ENCODE measurements around the gene TMEM134. TPM values are rescaled to one million over a fixed set of nuclear protein-coding genes. Genes with fewer than 3 reads are reported as not detected.

Gene TMEM134
- total and polyA plus RNA-seq, 7 donors: 54.6 to 137 (median 96.1) TPM

- Histone ChIP-seq H3K4me3 (peak overlapping the region in 3 of 4 donors; percentile 47 to 61 (median 57)), H3K9me3 (no peaks in the 10 kb centered on the region), H3K27ac (no peak overlapping the region), H3K36me3 (peaks cover 0 to 7% (median 0%) of the 10 kb centered on the region in 4 donors), H3K27me3 (peaks cover 9 to 43% (median 30%) of the 10 kb centered on the region in 3 donors), H3K4me1 (peaks cover 0 to 49% (median 43%) of the 10 kb centered on the region in 4 donors)
- no peak for DNase-seq
- WGBS, 2 donors: 82 to 86% methylated on average over 19 of the region's 19 CpGs
- intact Hi-C loops (cut with DNase I): no loop called here
- TF ChIP-seq EP300 (IDR thresholded peaks at IDR 0.05): no peak
- TF ChIP-seq CTCF (IDR thresholded peaks at IDR 0.05): no peak
- TF ChIP-seq POLR2A (IDR thresholded peaks at IDR 0.05): no peak
- TF ChIP-seq POLR2AphosphoS5 (IDR thresholded peaks at IDR 0.05): no peak
These were observed 34.3 kb upstream of the TMEM134 start for GRCh38 chr11:67503119-67504004.

- Histone ChIP-seq H3K9me3 (no peaks in the 10 kb centered on the region), H3K4me3 (no peak overlapping the region), H3K4me1 (peaks cover 0 to 44% (median 40%) of the 10 kb centered on the region in 4 donors), H3K36me3 (peaks cover 0 to 7% (median 0%) of the 10 kb centered on the region in 4 donors), H3K27me3 (peaks cover 9 to 43% (median 30%) of the 10 kb centered on the region in 3 donors), H3K27ac (no peak overlapping the region)
- TF ChIP-seq POLR2AphosphoS5 (IDR thresholded peaks at IDR 0.05) (no peak), CTCF (IDR thresholded peaks at IDR 0.05) (no peak), POLR2A (IDR thresholded peaks at IDR 0.05) (no peak), EP300 (IDR thresholded peaks at IDR 0.05) (no peak)
- no peak for DNase-seq
- intact Hi-C loops (cut with DNase I): no loop called here
- 95 to 97% methylated on average over 18 of the region's 18 CpGs for WGBS, 2 donors
These were observed 33.4 kb upstream of the TMEM134 start for GRCh38 chr11:67502328-67502979.

- WGBS, 2 donors: 97% methylated on average over 18 of the region's 18 CpGs
- H3K36me3 ChIP-seq: peaks cover 0 to 4% (median 0%) of the 10 kb centered on the region in 4 donors
- TF ChIP-seq POLR2A (IDR thresholded peaks at IDR 0.05): no peak
- TF ChIP-seq CTCF (IDR thresholded peaks at IDR 0.05): no peak
- TF ChIP-seq POLR2AphosphoS5 (IDR thresholded peaks at IDR 0.05): no peak
- TF ChIP-seq EP300 (IDR thresholded peaks at IDR 0.05): no peak
These were observed 32.8 kb upstream of the TMEM134 start for GRCh38 chr11:67501854-67502253.

GRCh38 chr11:67500831-67501715 lies 32.0 kb upstream of the TMEM134 start:
- Histone ChIP-seq H3K9me3 (no peaks in the 10 kb centered on the region), H3K36me3 (no peaks in the 10 kb centered on the region), H3K4me1 (peaks cover 0 to 30% (median 26%) of the 10 kb centered on the region in 4 donors), H3K27ac (no peak overlapping the region), H3K27me3 (peaks cover 9 to 43% (median 30%) of the 10 kb centered on the region in 3 donors), H3K4me3 (no peak overlapping the region)
- intact Hi-C loops (cut with DNase I): no loop called here
- no peak for DNase-seq
- TF ChIP-seq CTCF (IDR thresholded peaks at IDR 0.05): no peak
- TF ChIP-seq POLR2AphosphoS5 (IDR thresholded peaks at IDR 0.05): no peak
- TF ChIP-seq EP300 (IDR thresholded peaks at IDR 0.05): no peak
- TF ChIP-seq POLR2A (IDR thresholded peaks at IDR 0.05): no peak
- 93 to 95% methylated on average over 9 of the region's 9 CpGs for WGBS, 2 donors

More at GRCh38 chr11:67501854-67502253, 32.8 kb upstream of the TMEM134 start:
- no peak for DNase-seq
- Histone ChIP-seq H3K4me1 (peaks cover 0 to 38% (median 34%) of the 10 kb centered on the region in 4 donors), H3K27ac (no peak overlapping the region), H3K9me3 (no peaks in the 10 kb centered on the region), H3K27me3 (peaks cover 9 to 43% (median 30%) of the 10 kb centered on the region in 3 donors), H3K4me3 (no peak overlapping the region)
- intact Hi-C loops (cut with DNase I): no loop called here

Data from sigmoid colon (tissue), 7 donors.